ENCODE data around the gene BMPER.

The BMPER gene

DNA sequence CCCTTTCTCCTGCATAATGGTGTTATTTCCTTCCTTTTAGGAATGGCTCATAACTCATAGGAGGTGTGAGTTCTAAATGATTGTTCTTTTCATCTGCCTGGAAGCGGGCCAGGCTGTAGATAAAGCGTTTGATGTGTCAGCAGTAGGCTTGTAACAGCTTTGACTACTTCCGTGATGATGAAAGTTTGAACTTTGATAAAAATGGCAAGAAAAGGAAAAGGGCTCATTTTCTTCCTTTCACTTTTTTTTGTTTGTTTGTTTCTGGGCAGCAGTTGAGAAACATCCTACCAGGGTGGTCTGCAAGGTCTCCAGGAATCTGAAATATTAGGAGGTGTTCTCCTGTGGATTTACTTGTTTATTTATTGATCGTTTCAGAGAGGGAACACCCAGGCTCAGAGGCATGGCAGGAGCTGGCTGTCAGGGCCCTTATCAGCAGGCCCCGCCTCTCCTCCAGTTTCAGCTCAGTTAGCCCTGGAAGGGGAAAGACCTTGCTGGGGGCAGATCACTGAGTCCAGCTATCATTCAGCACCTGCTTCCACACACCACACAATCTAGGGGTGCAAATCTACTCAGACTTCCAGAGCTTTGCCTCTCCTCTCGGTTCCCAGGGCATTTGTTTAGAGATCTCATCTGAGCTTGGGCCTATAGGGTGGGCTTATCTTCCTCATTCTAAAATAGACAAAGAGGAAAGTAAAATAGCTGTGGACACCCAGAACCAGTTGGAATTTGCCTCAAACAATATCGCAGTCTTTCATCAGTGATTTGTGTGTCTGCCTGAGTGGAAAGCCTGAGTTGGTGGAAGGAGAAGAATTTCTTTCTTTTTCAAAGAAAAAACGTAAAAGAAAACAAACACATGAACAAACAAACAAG is 130.9 kb downstream of the BMPER start:
- peak; percentile 1 for DNase-seq

GRCh38 chr7:34036972-34037792 is 131.8 kb downstream of the BMPER start:
- DNase-seq: no peak

- DNase-seq: no peak
Measured at GRCh38 chr7:34038816-34039470, 133.6 kb downstream of the BMPER start.

DNA sequence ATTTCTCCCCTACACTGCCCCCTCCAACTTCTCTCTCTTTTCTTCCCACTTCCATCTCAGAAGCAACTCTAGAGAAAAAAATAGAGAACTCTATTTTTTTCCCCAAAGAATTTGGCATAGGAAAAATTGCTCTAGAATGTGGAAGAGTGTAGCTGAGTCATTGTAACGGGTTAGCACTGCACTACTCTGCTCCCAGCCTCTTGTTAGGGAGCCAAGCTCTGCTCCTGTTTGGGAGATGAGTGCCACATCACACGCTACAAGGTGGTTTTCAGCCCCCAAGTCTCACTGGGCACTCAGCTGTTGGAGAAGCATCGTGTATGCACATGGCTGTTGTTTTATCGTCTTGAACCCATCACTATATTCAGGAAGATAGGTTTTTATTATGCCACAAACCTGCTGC is 136.4 kb downstream of the BMPER start:
- no peak for DNase-seq

- DNase-seq: no peak
Measured at GRCh38 chr7:34042406-34042805, 137.1 kb downstream of the BMPER start.

DNA sequence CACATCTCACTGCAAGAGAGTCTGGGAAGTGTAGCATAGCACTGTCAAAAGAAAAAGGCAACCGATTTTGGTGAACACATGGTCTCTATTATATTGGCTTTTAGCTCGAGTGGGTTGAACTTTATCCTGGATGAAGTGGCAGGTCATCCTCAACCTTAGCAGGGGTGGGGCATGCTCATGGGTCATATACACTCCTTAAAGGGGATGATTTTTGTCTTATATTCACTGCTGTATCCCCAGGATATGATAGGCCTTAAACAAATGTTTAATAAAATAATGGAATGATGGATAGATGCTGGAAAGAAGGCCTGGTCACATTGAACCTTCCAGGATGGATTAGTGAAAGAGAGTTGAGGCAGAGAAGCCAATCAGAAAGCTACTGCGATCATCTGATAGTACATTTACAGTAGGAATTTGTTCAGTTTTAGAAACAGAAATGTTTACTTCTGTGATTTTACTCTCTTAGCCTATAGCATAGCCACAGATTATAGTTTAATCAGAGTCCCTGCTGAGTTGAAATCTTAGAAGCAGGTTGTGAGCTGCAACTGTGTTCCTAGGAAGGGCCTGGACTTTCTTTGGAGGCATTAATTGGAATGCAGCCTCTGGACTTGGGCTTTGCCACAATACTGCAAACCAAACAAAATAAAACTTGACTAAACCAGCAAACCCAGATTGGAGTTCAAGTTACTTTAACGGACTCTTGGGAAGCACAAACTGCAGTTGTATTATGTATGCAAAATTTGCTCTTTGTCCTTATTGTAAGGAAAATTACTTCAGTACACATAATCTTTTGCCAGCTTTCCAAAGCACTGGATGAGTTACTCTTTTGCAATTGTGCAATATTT is 138.3 kb downstream of the BMPER start:
- DNase-seq: no peak

DNA sequence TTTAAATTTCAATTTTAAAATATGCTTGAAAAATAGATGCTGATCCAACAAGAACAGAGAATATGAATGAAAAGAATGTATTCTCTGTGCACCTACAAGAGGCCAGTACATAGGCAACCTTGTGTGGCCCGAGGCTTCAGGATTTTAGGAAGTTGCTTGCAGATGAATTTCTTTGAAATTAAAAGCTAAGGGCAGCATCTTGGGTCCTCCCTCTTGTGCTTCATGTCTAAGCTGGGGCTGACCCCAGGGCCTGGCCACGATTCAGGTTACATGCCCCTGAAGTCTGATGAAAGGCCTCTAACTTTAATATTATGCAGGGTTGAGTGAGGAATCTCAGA is 138.9 kb downstream of the BMPER start:
- no peak for DNase-seq

DNA sequence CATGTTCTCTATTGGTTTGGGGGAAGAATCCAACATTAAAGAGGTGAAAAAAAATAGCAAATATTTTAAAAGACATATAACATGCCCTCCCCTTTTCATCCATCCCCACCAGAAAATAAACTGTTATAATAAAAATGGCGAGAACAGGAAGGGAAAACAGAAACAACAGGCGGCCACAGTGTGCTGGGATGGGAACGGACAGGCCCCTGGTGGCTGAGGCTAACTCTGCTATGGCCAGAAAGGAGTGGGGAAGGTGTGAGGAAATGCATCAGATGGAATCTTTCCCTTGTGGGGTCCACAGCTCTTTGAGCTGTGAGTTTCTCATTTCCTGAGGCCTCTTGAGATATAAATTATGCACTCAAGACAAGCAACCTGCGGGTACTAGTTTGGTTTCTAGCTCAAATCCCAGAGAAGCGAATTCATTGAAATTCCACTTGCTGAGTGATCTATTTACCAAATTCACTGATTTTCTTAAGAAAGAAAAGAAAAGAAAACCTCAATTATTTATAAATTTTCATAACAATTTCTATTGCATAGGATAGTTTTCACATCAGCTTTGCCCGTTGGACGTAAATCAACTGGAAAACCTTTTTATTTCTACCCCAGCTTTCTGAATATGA is 139.5 kb downstream of the BMPER start:
- no peak for DNase-seq

DNA sequence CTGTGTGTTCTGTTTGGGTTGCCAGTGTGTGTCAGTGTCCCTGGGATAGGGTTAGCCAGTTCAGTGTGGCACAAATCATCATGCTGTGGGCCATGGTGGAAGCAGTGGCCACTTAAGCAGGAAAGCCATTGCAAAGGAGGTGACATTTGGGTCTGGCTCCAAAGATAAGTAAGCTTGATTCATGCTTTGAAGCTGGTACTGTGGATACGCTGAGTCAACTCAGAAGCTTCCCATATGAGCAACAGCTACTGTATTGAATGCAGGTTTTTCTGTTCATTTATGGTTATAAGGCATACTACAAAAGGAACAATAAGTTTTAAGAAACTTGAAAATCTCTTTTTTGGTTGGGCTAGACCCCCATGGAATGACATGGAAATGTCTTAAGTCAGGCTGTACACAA is 143.1 kb downstream of the BMPER start:
- no peak for DNase-seq

DNA sequence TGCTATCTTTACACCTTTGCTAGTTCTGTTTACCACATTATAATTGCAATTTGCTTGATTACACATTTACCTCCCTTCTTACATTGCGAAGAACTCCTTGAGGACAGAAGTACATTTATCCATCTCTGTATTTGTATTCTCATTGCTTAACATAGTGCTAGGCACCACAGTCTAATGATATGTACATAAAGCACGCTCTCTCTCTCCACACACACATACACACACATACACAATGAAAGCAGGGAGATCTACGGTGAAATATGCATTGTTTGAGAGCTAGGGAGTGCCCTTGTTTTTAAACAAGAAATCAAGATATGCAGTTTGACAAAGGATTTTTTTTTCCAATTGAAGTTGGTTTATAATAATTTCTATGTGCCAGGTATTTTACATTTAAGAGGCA is 148.7 kb downstream of the BMPER start:
- no peak for DNase-seq

- DNase-seq: no peak
Measured at GRCh38 chr7:34057136-34057535, 151.8 kb downstream of the BMPER start.

- DNase-seq: no peak
Measured at GRCh38 chr7:34057956-34058355, 152.6 kb downstream of the BMPER start.

- no peak for DNase-seq
Measured at GRCh38 chr7:34058801-34059135, 153.4 kb downstream of the BMPER start.

DNA sequence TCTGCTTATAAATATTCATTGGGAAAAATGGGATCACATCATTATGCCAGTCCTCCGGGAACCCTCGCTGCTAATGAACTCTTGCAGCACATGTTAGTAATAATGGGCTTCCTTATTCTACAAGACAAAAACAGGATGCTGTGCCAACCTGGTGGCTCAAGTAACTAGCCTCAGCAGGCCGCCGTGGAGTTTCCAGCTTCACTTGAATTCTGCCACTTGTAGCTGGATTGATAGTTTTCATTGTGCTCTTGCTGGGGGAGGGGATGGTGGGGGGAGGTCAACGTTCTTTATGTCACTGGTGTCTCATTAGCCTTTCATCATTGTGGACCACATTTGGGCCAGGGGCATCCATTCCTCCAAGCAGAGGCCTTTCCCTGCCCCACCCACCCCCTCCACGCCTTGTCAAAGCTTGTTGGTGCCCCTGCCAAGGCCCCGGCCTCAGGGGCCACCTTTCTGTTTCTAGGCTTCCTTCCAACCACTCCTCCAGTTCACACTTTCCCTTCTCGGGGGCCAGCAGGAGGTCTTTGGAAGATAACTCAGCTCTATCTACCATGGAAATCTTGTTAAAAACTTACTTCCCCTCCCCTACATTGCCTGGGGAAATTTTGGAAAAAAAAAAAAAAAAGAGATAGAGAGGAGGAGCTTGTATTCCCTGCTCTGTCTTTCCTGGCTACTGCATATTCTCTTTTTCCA is 153.9 kb downstream of the BMPER start:
- DNase-seq: no peak

GRCh38 chr7:34060196-34060947 is 155.0 kb downstream of the BMPER start:
- peak; percentile 20 for DNase-seq

- peak; percentile 76 for DNase-seq
Measured at GRCh38 chr7:34061149-34061548, 155.8 kb downstream of the BMPER start.

DNA sequence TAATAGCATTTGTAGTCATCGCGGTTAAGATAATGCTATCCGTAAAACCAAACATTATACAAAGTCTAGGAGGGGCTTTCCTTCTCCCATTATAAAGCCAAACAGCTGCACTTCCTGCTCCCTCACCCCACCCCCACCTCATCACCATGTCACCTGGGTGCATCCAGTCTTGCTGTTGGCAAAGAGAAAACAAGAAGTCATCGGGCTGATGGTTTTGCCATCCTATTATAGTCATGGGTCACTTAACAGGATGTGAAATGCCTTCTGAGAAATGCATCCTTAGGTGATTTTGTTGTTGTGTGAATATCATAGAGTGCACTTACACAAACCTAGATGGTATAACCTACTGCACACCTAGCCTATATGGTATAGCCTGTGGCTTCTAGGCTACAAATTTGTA is 157.0 kb downstream of the BMPER start:
- DNase-seq: no peak

DNA sequence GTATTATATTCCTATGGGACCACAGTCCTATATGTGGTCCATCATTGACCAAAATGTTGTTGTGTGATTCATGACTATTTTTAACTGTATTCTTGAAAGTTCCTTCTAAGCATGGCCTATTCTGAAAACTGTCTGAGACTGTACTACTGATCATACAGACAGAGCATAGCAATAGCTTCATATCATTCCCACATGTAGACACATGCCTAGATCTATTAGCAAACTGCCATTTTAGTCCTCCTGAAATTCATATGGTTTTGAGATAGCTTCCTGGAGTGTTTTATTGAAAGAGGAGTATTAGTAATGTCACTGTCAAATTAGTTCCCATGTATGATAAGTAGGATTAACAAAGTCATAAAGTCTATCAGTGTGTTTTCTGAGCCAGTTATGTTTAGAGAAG is 157.5 kb downstream of the BMPER start:
- DNase-seq: no peak

GRCh38 chr7:34064519-34065158 is 159.3 kb downstream of the BMPER start:
- no peak for DNase-seq

GRCh38 chr7:34066411-34066810 is 161.1 kb downstream of the BMPER start:
- DNase-seq: no peak
